Measurements from ENCODE around the gene LDLR.

DNA sequence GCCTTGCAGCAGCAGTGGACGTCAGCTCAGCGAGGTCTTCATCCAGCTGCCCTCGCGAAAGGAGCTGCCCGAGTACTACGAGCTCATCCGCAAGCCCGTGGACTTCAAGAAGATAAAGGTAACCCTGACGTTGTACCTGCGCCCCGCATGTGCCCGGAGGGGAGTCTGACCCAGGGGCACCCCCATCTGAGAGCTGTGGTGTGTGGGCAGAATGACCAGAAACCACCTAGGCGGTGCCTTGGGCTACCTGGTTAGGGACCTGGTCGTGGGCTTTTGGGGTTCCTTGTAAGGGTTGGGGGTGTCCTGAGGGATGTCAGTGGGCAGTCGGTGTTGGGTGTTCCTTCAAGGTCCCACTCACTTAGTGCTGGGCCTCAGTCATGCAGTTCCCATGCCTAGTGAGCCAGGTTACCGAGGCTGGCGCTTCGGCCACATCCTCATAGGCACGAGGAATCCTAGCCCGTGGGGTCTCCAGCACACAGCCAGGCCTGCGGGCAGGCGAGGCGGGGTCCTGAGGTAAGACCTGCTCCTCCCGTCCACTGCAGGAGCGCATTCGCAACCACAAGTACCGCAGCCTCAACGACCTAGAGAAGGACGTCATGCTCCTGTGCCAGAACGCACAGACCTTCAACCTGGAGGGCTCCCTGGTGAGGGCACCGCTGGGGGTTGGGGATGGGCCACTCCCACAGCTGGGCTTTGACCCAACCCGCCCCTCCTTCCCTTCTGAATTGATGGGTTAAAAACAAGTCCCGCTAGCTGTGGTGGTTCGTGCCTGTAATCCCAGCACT is 30.8 kb upstream of the LDLR start:
- TF ChIP-seq CTCF (IDR thresholded peaks at IDR 0.05) = no peak
- no peak for TF ChIP-seq POLR2A (IDR thresholded peaks at IDR 0.05)

Data from heart left ventricle (tissue), 13 donors.